Fibroblast of lung (primary cell): ENCODE measurements around the gene METRNL. TPM values are rescaled to one million over a fixed set of nuclear protein-coding genes. Genes with fewer than 3 reads are reported as not detected.
A peak's percentile ranks its signal among the peaks of the same experiment; 100 is the strongest.

Experiments
- DNase-seq, 2 donors: peaks; one replicate each; pipeline versions ENCODE4 v3.0.0 to v3.0.0-alpha.2; 2010; ENCODE audit warnings: low read depth in 2 of 2
- H2AFZ ChIP-seq: 2 replicates; pipeline ENCODE4 v1.5.1; 2012; ENCODE audit warnings: low read length, control low read depth, inconsistent platforms
- H3K27ac ChIP-seq: 2 replicates; pipeline ENCODE4 v1.5.1; 2011; ENCODE audit warnings: low read length, control low read depth; ENCODE audit not compliant: insufficient read depth
- H3K27me3 ChIP-seq: 2 replicates; pipeline ENCODE4 v1.5.1; 2011; ENCODE audit warnings: mild to moderate bottlenecking, low read length; ENCODE audit not compliant: control insufficient read depth, insufficient read depth
- H3K36me3 ChIP-seq: 2 replicates; pipeline ENCODE4 v1.5.1; 2011; ENCODE audit warnings: low read length; ENCODE audit not compliant: control insufficient read depth, insufficient read depth
- H3K4me1 ChIP-seq: 2 replicates; pipeline ENCODE4 v1.5.1; 2011; ENCODE audit warnings: low read length; ENCODE audit not compliant: control insufficient read depth, insufficient read depth; ENCODE audit errors: extremely low read depth
- H3K4me2 ChIP-seq: 2 replicates; pipeline ENCODE4 v1.5.1; 2011; ENCODE audit warnings: low read length, control low read depth; ENCODE audit not compliant: insufficient read depth; ENCODE audit errors: extremely low read depth
- H3K4me3 ChIP-seq, 4 experiments: fragments of 200-600 bp in 1 of 4; sonication (generic) in 1 of 4; replicated peaks in 1 of 4; 2 replicates each; pipeline ENCODE4 v1.5.1; 2011 to 2016; ENCODE audit warnings: low read length in 4 of 4, low read depth in 3 of 4, mild to moderate bottlenecking in 3 of 4, control low read depth in 2 of 4, inconsistent platforms in 1 of 4, mixed read lengths in 1 of 4; ENCODE audit not compliant: insufficient read depth in 1 of 4; ENCODE audit errors: control extremely low read depth in 1 of 4
- H3K79me2 ChIP-seq: 2 replicates; pipeline ENCODE4 v1.5.1; 2012; ENCODE audit warnings: mild to moderate bottlenecking, low read length, inconsistent platforms; ENCODE audit not compliant: control insufficient read depth, insufficient read depth
- H3K9ac ChIP-seq: 2 replicates; pipeline ENCODE4 v1.5.1; 2011; ENCODE audit warnings: mild to moderate bottlenecking, low read length, control low read depth; ENCODE audit not compliant: insufficient read depth
- H3K9me3 ChIP-seq: 2 replicates; pipeline ENCODE4 v1.5.1; 2012; ENCODE audit warnings: low read depth, low read length; ENCODE audit not compliant: control insufficient read depth, insufficient read depth
- H4K20me1 ChIP-seq: 2 replicates; pipeline ENCODE4 v1.5.1; 2011; ENCODE audit warnings: low read length; ENCODE audit not compliant: control insufficient read depth, insufficient read depth; ENCODE audit errors: extremely low read depth
- EZH2 ChIP-seq: IDR thresholded peaks from 2 replicates; pipeline ENCODE4 v1.5.1; 2012; ENCODE audit warnings: low read length, control low read depth, mild to moderate bottlenecking; ENCODE audit errors: missing control alignments
- polyA plus RNA-seq, 2 donors: library from polyadenylated mRNA; depleted of rRNA in 1 of 2; stranded (reverse) in 1 of 2; unstranded in 1 of 2; fragments of >200 nt; gene quantifications; 2 replicates each; pipeline ENCODE4 v1.2.1, GENCODE V29; 2011 to 2012; ENCODE audit warnings: missing spikeins in 1 of 2
- total RNA-seq: library from RNA; depleted of rRNA; stranded (reverse); fragments of >200 nt; gene quantifications from 2 replicates; pipeline ENCODE4 v1.2.1, GENCODE V29; 2014
- TF ChIP-seq, protein P1 (sequence below), 2 donors: IDR thresholded peaks in 1 of 2; conservative IDR thresholded peaks in 1 of 2; 1 replicate in 1 of 2; 2 replicates in 1 of 2; pipeline ENCODE4 v1.5.1; 2011 to 2012; ENCODE audit warnings: low read length in 2 of 2, control low read depth in 1 of 2, inconsistent platforms in 1 of 2, low read depth in 1 of 2, mild to moderate bottlenecking in 1 of 2

The METRNL gene
- total and polyA plus RNA-seq, 2 donors (not counting 1 experiment from before 2014, with no cell fraction given), result 27.0 to 120 TPM

GRCh38 chr17:83082909-83083367, 3.5 kb downstream of the METRNL start:
- H3K4me3 ChIP-seq, result peak overlapping the region in 1 of 4 experiments; percentile 81
- H3K27ac ChIP-seq, result peak overlapping the region; percentile 96
- H3K9ac ChIP-seq, result peak overlapping the region; percentile 62
- TF ChIP-seq, protein P1, sequence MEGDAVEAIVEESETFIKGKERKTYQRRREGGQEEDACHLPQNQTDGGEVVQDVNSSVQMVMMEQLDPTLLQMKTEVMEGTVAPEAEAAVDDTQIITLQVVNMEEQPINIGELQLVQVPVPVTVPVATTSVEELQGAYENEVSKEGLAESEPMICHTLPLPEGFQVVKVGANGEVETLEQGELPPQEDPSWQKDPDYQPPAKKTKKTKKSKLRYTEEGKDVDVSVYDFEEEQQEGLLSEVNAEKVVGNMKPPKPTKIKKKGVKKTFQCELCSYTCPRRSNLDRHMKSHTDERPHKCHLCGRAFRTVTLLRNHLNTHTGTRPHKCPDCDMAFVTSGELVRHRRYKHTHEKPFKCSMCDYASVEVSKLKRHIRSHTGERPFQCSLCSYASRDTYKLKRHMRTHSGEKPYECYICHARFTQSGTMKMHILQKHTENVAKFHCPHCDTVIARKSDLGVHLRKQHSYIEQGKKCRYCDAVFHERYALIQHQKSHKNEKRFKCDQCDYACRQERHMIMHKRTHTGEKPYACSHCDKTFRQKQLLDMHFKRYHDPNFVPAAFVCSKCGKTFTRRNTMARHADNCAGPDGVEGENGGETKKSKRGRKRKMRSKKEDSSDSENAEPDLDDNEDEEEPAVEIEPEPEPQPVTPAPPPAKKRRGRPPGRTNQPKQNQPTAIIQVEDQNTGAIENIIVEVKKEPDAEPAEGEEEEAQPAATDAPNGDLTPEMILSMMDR (conservative IDR thresholded peaks at IDR 0.05 in 1 of 2, IDR thresholded peaks at IDR 0.05 in 1 of 2; ENCODE audit: low read depth in 1 of 2, low read length in 2 of 2), result no peak
- no peak for TF ChIP-seq EZH2
- peaks cover 24% of the 10 kb centered on the region for H3K4me1 ChIP-seq
- H3K79me2 ChIP-seq, result peaks cover 63% of the 10 kb centered on the region
- H3K36me3 ChIP-seq, result peaks cover 11% of the 10 kb centered on the region
- peaks cover 3% of the 10 kb centered on the region for H4K20me1 ChIP-seq
- no peak overlapping the region for H2AFZ ChIP-seq
- no peaks in the 10 kb centered on the region for H3K9me3 ChIP-seq
- H3K4me2 ChIP-seq, result peak overlapping the region; percentile 34
- no peak for DNase-seq
- peaks cover 8% of the 10 kb centered on the region for H3K27me3 ChIP-seq

GRCh38 chr17:83083368-83084201, 4.2 kb downstream of the METRNL start:
- Histone ChIP-seq H3K27ac (peak overlapping the region; percentile 96), H2AFZ (no peak overlapping the region), H3K4me2 (peak overlapping the region; percentile 80), H3K79me2 (peaks cover 69% of the 10 kb centered on the region), H4K20me1 (peaks cover 3% of the 10 kb centered on the region), H3K4me3 (peak overlapping the region in 3 of 4 experiments; percentile 17 to 37 (median 33)), H3K9me3 (no peaks in the 10 kb centered on the region), H3K36me3 (peaks cover 13% of the 10 kb centered on the region), H3K27me3 (peaks cover 3% of the 10 kb centered on the region), H3K4me1 (peaks cover 24% of the 10 kb centered on the region), H3K9ac (peak overlapping the region; percentile 62)
- TF ChIP-seq, protein P1 (conservative IDR thresholded peaks at IDR 0.05 in 1 of 2, IDR thresholded peaks at IDR 0.05 in 1 of 2; ENCODE audit: low read depth in 1 of 2, low read length in 2 of 2), result no peak
- DNase-seq, result peak; percentile 97 to 99

GRCh38 chr17:83084214-83084613, 4.8 kb downstream of the METRNL start:
- peaks cover 13% of the 10 kb centered on the region for H3K36me3 ChIP-seq
- no peak overlapping the region for H2AFZ ChIP-seq
- H3K9me3 ChIP-seq, result no peaks in the 10 kb centered on the region
- peak overlapping the region; percentile 60 for H3K9ac ChIP-seq
- peak overlapping the region; percentile 17 to 39 (median 32) for H3K4me3 ChIP-seq
- TF ChIP-seq, protein P1 (conservative IDR thresholded peaks at IDR 0.05 in 1 of 2, IDR thresholded peaks at IDR 0.05 in 1 of 2; ENCODE audit: low read depth in 1 of 2, low read length in 2 of 2), result no peak
- no peak for TF ChIP-seq EZH2
- DNase-seq, result no peak
- peaks cover 75% of the 10 kb centered on the region for H3K79me2 ChIP-seq
- H3K27ac ChIP-seq, result peak overlapping the region; percentile 96
- H3K4me2 ChIP-seq, result peak overlapping the region; percentile 80
- no peaks in the 10 kb centered on the region for H3K27me3 ChIP-seq
- H3K4me1 ChIP-seq, result peaks cover 24% of the 10 kb centered on the region
- peaks cover 3% of the 10 kb centered on the region for H4K20me1 ChIP-seq
